ENCODE results near the gene BIK.
"Not testable (repeated sequence)": the region's sequence is repeated elsewhere in the genome, so short reads cannot be mapped to it uniquely, and the experiment has no call there.

The BIK gene

GRCh38 chr22:43128928-43129424 is 18.4 kb downstream of the BIK start:
- no peak for TF ChIP-seq POLR2AphosphoS5 (IDR thresholded peaks at IDR 0.05; ENCODE audit: low read depth, low read length)
- TF ChIP-seq TAF1 (IDR thresholded peaks at IDR 0.05; ENCODE audit: borderline replicate concordance, low read depth, low read length): no peak
- TF ChIP-seq POLR2A (IDR thresholded peaks at IDR 0.05; ENCODE audit: low read depth, low read length): no peak; the same call in 1 of the 2 replicates
- DNase-seq (ENCODE audit: insufficient read length): no peak
- FAIRE-seq: no peak

GRCh38 chr22:43129426-43130425 is 19.2 kb downstream of the BIK start:
- FAIRE-seq (no peak), DNase-seq (ENCODE audit: insufficient read length) (no peak)
- no peak for TF ChIP-seq POLR2A (IDR thresholded peaks at IDR 0.05; ENCODE audit: low read depth, low read length)
- TF ChIP-seq POLR2AphosphoS5 (IDR thresholded peaks at IDR 0.05; ENCODE audit: low read depth, low read length): no peak
- TF ChIP-seq TAF1 (IDR thresholded peaks at IDR 0.05; ENCODE audit: borderline replicate concordance, low read depth, low read length): no peak

- FAIRE-seq: no peak
- TF ChIP-seq POLR2A (IDR thresholded peaks at IDR 0.05; ENCODE audit: low read depth, low read length): no peak
- TF ChIP-seq TAF1 (IDR thresholded peaks at IDR 0.05; ENCODE audit: borderline replicate concordance, low read depth, low read length): no peak
- TF ChIP-seq POLR2AphosphoS5 (IDR thresholded peaks at IDR 0.05; ENCODE audit: low read depth, low read length): no peak
- DNase-seq (ENCODE audit: insufficient read length): no peak
Observed at GRCh38 chr22:43131773-43132501, 21.4 kb downstream of the BIK start.

- TF ChIP-seq POLR2AphosphoS5 (IDR thresholded peaks at IDR 0.05; ENCODE audit: low read depth, low read length) (no peak), POLR2A (IDR thresholded peaks at IDR 0.05; ENCODE audit: low read depth, low read length) (no peak), TAF1 (IDR thresholded peaks at IDR 0.05; ENCODE audit: borderline replicate concordance, low read depth, low read length) (no peak)
- DNase-seq (ENCODE audit: insufficient read length): no peak
- no peak for FAIRE-seq
Observed at GRCh38 chr22:43133401-43133800, 22.9 kb downstream of the BIK start.

GRCh38 chr22:43134553-43134952 is 24.0 kb downstream of the BIK start:
- FAIRE-seq (no peak), DNase-seq (ENCODE audit: insufficient read length) (no peak)
- no peak for TF ChIP-seq POLR2A (IDR thresholded peaks at IDR 0.05; ENCODE audit: low read depth, low read length)
- TF ChIP-seq POLR2AphosphoS5 (IDR thresholded peaks at IDR 0.05; ENCODE audit: low read depth, low read length): no peak
- TF ChIP-seq TAF1 (IDR thresholded peaks at IDR 0.05; ENCODE audit: borderline replicate concordance, low read depth, low read length): no peak

DNA sequence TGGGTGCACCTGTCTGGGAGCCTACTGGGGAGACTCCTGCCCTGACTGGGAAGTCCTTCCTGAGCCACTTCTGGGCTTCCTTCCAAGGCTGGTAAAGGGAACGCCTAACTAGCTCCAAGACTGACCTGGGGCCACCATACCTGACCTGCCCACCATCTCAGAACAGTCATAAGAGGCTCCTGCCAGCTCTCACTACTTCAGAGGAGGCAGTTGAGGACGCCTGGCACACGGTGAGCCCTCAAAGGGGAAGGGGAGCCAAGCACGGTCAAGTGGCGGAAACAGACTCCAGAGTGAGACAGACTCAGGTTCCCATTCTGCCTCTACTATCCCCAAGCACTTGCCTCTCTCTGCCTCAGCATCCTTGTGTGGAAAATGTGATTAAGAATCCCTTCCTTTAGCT is 25.0 kb downstream of the BIK start:
- DNase-seq (ENCODE audit: insufficient read length) (no peak), FAIRE-seq (no peak)
- TF ChIP-seq TAF1 (IDR thresholded peaks at IDR 0.05; ENCODE audit: borderline replicate concordance, low read depth, low read length): no peak
- TF ChIP-seq POLR2AphosphoS5 (IDR thresholded peaks at IDR 0.05; ENCODE audit: low read depth, low read length): no peak
- no peak for TF ChIP-seq POLR2A (IDR thresholded peaks at IDR 0.05; ENCODE audit: low read depth, low read length)

- TF ChIP-seq POLR2A (IDR thresholded peaks at IDR 0.05; ENCODE audit: low read depth, low read length): no peak
- DNase-seq (ENCODE audit: insufficient read length) (peak; percentile 79), FAIRE-seq (peak; percentile 79)
Observed at GRCh38 chr22:43136255-43136654, 25.7 kb downstream of the BIK start.

DNA sequence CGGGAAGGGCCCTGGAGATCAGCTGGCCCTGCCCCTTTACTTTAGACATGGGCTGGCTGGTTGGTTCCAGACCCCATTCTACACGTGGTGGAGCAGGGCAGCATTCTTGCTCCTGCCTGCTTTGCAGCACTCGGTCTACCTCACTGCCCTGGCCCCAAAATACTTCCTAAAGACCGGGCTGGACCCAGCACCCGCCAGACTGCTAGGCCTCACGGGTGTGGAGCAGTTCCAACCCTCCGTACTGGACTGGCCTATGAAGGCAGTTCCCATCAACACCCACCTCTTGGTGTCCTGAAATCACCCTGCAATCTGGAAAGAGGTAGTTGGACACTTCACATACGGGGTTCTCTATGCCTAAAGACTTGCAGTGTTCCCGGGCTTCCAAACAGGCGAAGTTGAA is 26.3 kb downstream of the BIK start:
- FAIRE-seq: no peak
- DNase-seq (ENCODE audit: insufficient read length): no peak
- TF ChIP-seq POLR2A (IDR thresholded peaks at IDR 0.05; ENCODE audit: low read depth, low read length) (no peak), TAF1 (IDR thresholded peaks at IDR 0.05; ENCODE audit: borderline replicate concordance, low read depth, low read length) (no peak), POLR2AphosphoS5 (IDR thresholded peaks at IDR 0.05; ENCODE audit: low read depth, low read length) (no peak)

DNA sequence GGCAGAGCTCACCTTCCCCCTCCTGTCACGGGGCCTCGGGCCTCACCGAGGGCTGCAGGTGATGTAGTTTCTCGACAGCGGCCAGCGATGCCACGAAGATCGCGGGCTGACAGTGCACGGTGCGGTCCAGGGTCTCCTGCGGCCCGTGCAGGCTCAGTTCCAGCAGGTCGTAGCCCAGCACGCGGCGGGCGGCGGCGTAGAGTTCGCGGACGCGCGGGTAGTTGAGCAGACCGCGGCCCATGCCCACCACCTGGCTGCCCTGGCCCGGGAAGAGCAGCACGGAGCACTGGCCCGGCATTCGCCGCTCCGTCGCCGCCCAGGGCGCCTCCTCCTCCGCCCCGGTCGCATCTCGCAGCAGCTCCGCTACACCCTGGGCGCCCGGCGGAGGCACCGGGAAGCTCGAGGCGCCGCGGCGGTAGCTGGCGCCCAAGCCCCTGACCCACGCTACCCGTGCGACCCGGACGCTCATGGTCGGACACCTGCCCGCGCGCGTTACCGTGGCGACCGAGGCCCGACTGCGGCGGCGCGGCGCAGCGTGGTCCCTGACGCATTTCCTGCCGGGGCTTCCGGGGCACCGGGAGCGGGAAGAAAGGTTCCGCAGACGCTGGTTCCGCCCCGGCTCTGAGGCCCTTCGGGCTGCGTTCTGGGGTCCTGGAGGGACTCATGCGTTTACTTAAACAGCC is 32.5 kb downstream of the BIK start, which contains the start of gene MCAT:
MCAT (minus strand) TSS at position 519 of the 683 bp plus-strand sequence; CDS start at position 469, 50 bp downstream.
- TF ChIP-seq POLR2AphosphoS5 (IDR thresholded peaks at IDR 0.05; ENCODE audit: low read depth, low read length) (peak; percentile 51), POLR2A (IDR thresholded peaks at IDR 0.05; ENCODE audit: low read depth, low read length) (peak; percentile 78; the same call in 1 of the 2 replicates), TAF1 (IDR thresholded peaks at IDR 0.05; ENCODE audit: borderline replicate concordance, low read depth, low read length) (peak; percentile 74; the same call in 1 of the 2 replicates)
- peak; percentile 98 for FAIRE-seq
- peak; percentile 93 for DNase-seq (ENCODE audit: insufficient read length)

- FAIRE-seq: no peak
- DNase-seq (ENCODE audit: insufficient read length): no peak
- TF ChIP-seq POLR2AphosphoS5 (IDR thresholded peaks at IDR 0.05; ENCODE audit: low read depth, low read length) (no peak), TAF1 (IDR thresholded peaks at IDR 0.05; ENCODE audit: borderline replicate concordance, low read depth, low read length) (no peak), POLR2A (IDR thresholded peaks at IDR 0.05; ENCODE audit: low read depth, low read length) (no peak)
Observed at GRCh38 chr22:43144949-43145348, 34.4 kb downstream of the BIK start.

GRCh38 chr22:43145371-43145770 is 34.8 kb downstream of the BIK start:
- not testable (repeated sequence) for FAIRE-seq

DNA sequence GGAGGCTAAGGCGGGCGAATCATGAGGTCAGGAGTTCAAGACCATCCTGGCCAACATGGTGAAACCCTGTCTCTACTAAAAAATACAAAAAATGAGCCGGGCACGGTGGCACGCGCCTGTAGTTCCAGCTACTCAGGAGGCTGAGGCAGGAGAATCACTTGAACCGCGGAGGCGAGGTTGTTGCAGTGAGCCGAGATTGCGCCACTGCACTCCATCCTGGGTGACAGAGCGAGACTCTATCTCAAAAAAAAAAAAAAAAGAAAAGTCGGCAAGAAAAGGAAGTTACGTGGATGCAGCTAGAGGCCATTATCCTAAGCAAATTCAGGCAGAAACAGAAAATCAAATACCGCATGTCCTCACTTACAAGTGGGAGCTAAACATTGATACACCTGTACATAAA is 35.8 kb downstream of the BIK start:
- DNase-seq (ENCODE audit: insufficient read length); FAIRE-seq: not testable (repeated sequence)

More at GRCh38 chr22:43145371-43145770, 34.8 kb downstream of the BIK start:
- DNase-seq (ENCODE audit: insufficient read length): not testable (repeated sequence)

Measured in GM12892 (cell line).